Left renal cortex interstitium (tissue), 4 donors: ENCODE data around the gene KRTAP10-6. TPM values are rescaled to one million over a fixed set of nuclear protein-coding genes. Genes with fewer than 3 reads are reported as not detected.
"Not testable (repeated sequence)": the region's sequence is repeated elsewhere in the genome, so short reads cannot be mapped to it uniquely, and the experiment has no call there.

Experiments
- DNase-seq, 4 donors: peaks; one replicate each; pipeline ENCODE4 v3.0.0-alpha.2; 2013; ENCODE audit warnings: low read depth in 4 of 4, low spot score in 2 of 4, missing footprints in 1 of 4
- polyA plus RNA-seq, 4 donors: library from polyadenylated mRNA; unstranded; fragments of 120-200 nt; gene quantifications; one replicate each; pipeline ENCODE4 v1.2.1, GENCODE V29; 2013; ENCODE audit not compliant: insufficient read length in 4 of 4

The KRTAP10-6 gene
- polyA plus RNA-seq, 4 donors = not detected

DNA sequence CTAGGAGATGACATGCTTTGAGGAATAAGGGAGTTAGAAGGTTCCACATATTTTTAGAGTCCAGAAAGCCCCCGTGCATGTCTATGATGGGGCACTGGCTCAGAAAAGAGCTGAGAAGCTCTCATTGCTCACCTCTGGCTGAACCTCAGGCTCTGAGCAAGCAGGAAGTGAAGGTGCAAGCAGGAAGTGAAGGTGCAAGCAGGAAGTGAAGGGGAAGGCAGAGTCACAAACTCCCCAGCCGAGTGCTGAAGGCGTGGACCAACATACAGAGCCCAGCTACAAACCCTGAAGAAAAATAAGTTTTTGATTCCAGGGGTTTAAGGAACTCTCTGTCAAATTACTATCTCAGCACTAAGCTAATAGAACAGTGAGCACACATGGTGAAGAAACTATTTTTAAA lies 26.6 kb upstream of the KRTAP10-6 start:
- DNase-seq = no peak

- no peak for DNase-seq
These were observed 26.2 kb upstream of the KRTAP10-6 start for GRCh38 chr21:44618504-44618903.

- no peak for DNase-seq
These were observed 24.8 kb upstream of the KRTAP10-6 start for GRCh38 chr21:44617071-44617501.

DNA sequence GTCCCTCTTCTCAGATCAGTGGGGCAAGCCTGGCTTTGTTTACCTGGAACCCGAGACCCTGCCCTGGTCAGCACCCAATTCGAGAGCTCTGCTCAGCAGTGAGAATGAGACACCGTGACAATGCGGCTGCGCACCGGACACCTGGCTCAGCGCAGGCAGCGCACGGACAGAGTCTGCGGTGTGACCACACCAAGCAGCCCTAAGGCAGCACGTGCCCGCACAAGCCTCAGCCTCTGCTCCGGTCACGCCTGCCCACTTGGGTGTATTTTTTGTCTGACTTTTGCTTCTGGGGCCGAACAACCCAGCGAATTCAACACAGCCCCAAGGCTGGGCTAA lies 24.3 kb upstream of the KRTAP10-6 start:
- no peak for DNase-seq

GRCh38 chr21:44615911-44616590 lies 23.7 kb upstream of the KRTAP10-6 start:
- no peak for DNase-seq

- DNase-seq = no peak
These were observed 23.2 kb upstream of the KRTAP10-6 start for GRCh38 chr21:44615466-44615865.

- DNase-seq = no peak
These were observed 22.7 kb upstream of the KRTAP10-6 start for GRCh38 chr21:44614961-44615391.

- no peak for DNase-seq
These were observed 21.9 kb upstream of the KRTAP10-6 start for GRCh38 chr21:44614161-44614631.

GRCh38 chr21:44613386-44614155 lies 21.3 kb upstream of the KRTAP10-6 start:
- no peak for DNase-seq

DNA sequence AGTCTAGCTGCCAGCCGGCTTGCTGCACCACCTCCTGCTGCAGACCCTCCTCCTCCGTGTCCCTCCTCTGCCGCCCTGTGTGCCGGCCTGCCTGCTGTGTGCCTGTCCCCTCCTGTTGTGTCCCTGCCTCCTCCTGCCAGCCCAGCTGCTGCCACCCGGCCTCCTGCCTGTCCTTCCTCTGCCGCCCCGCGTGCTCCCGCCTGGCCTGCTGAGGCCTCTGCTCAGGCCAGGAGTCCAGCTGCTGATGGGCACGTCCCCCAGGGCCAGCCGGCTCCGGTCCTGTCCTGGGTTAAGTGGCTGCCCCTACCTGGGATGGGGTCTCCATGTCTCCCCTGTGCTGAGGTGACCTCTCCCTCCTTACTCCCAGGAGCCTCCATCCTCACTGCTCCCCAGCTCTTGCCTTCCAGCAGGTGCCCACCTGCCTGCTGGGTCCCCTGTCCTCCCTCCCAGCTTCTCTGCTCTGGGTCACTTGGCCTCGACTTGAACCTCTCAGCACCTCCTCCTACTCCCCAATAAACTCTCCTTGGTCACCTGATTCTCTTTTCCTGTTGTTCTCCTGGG lies 20.4 kb upstream of the KRTAP10-6 start:
- no peak for DNase-seq

DNA sequence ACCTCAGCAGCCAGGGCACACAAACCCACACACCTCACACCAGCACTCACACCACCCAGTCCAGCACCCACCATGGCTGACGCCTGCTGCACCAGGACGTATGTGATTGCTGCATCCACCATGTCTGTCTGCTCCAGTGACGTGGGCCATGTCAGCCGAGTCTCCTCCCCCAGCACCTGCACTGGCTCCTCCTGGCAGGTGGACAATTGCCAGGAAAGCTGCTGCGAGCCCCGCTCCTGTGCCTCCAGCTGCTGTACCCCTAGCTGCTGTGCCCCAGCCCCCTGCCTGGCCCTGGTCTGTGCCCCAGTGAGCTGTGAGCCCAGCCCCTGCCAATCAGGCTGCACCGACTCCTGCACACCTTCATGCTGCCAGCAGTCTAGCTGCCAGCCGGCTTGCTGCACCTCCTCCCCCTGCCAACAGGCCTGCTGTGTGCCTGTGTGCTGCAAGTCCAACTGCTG lies 19.8 kb upstream of the KRTAP10-6 start, which contains the start of gene KRTAP10-8:
Gene KRTAP10-8 (plus strand): TSS at position 51 of the 458 bp plus-strand sequence. CDS start 22 bp downstream, at position 73.
- no peak for DNase-seq

GRCh38 chr21:44611551-44611950 lies 19.2 kb upstream of the KRTAP10-6 start:
- no peak for DNase-seq

- DNase-seq = not testable (repeated sequence)
These were observed 18.0 kb upstream of the KRTAP10-6 start for GRCh38 chr21:44610157-44610843.

- DNase-seq = no peak
These were observed 16.9 kb upstream of the KRTAP10-6 start for GRCh38 chr21:44609193-44609592.

DNA sequence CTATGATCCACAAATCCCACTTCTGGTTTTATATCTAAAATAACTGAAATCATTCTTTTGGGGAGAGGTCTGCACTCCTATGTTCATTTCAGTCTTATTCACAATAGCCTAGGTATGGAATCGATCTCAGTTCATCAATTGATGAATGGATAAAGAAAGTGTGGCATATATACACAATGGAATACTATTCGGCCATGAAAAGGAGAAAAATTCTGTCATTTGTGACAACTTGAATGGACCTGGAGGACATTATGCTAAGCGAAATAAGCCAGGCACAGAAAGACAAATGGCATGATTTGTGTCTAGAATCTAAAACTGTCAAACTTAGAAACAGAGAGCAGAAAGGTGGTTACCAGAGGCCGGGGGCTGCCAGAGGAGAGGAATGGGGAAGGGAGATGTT lies 14.2 kb upstream of the KRTAP10-6 start:
- DNase-seq = no peak

- DNase-seq = no peak
These were observed 11.6 kb upstream of the KRTAP10-6 start for GRCh38 chr21:44603911-44604310.

DNA sequence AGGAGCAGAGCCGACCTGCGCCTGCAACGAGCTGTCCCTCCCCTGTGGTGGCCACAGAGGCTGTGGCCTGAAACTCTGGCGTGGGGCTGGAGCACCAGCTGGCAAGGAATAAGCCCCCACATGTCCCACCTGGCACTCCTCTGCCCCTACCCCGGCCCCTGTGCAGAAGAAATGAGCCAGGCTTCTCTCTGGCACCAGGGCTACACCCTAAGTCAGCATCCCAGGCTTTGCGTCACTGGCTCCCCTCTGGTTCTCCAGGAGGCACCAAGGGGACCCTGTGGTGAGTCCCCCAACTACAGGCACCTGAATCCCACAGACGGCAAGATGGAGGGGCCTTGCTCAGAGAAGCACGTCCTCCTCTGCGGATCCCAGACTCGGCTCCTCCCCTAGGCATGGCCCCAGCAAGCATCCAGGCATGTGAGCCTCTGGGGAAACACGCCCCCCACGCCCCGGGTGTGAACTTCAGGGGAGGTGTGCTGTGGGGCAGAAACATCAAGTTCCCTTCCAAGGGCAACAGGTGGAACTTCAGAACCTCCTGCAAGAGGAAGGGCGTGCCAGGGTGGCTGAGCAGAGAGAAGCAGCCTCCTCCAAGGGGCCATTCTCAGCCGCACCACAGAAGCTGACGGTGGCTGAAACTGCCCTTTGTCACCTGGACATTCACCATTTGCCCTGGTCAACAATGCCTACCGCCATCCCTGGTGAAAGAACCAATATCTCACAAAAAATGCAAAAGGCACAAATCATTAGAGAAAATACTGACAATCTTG lies 11.0 kb upstream of the KRTAP10-6 start:
- no peak for DNase-seq

DNA sequence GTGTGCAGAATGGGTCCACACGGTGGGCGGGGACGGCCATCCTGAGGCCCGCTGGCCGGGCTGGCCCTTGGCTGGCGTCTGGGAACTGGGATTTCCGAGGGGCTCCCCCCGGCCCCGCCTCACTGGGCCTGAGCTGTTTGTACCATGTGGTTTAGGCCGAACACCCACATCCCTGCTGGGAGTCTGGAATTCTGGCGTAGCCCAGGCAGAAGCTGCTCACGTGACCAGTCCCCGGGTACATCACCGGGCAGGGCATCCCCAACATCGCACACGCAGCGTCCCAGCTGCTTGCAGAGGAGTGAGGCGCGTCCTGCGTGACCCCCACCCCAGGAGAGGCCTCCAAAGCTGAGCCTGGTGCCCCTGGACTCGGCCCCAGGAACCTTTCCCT lies 10.2 kb upstream of the KRTAP10-6 start:
- DNase-seq = no peak

GRCh38 chr21:44601596-44602462 lies 9.5 kb upstream of the KRTAP10-6 start:
- DNase-seq = no peak
